CD4-positive, alpha-beta T cell treated with Interferon alpha-2 for 1 hour (primary cell): ENCODE data around the gene SSTR5.

Experiments used
- DNase-seq, 2 donors: peaks; one replicate each; pipeline ENCODE4 v3.0.0-alpha.2; 2020 to 2022

The SSTR5 gene

DNA sequence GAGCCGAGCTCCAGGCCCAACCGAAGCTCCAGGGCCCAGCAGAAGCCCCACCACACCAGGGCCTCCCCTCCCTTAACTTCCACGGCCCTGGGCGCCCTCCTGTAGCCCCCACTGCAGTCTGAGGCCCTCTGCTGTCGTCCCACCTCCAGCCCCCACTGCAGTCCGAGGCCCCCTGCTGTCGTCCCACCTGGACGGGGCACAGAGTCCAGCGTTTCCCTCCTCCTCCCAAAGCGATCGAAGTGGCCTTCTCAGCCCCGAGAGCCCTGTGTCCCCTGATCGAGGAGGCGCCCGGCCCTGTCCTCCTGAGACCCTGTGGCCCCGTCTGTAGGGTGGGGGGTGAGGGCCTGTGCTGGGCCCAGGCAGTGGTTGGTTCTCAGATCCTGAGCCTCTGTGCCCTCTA is 54.6 kb downstream of the SSTR5 start:
- DNase-seq = no peak

GRCh38 chr16:1127971-1128715 is 55.6 kb downstream of the SSTR5 start:
- no peak for DNase-seq

GRCh38 chr16:1129106-1129960 is 56.8 kb downstream of the SSTR5 start:
- no peak for DNase-seq

GRCh38 chr16:1130382-1130781 is 57.8 kb downstream of the SSTR5 start:
- no peak for DNase-seq
